Bronchial epithelial cell (primary cell): Measurements from ENCODE around the gene LPCAT4. TPM values are rescaled to one million over a fixed set of nuclear protein-coding genes. Genes with fewer than 3 reads are reported as not detected.

Experiments used
- DNase-seq: peaks from one replicate; pipeline ENCODE4 v3.0.0-alpha.2; 2010; ENCODE audit warnings: low read depth
- FAIRE-seq: peaks from 2 replicates; lab custom pipeline; 2011; peaks lifted over from hg19 to GRCh38; lab: Jason Lieb, UNC
- H3K27me3 ChIP-seq: 2 replicates; pipeline ENCODE4 v1.5.1; 2011; ENCODE audit warnings: low read length; ENCODE audit not compliant: control insufficient read depth, insufficient read depth
- H3K36me3 ChIP-seq: 2 replicates; pipeline ENCODE4 v1.5.1; 2011; ENCODE audit warnings: low read length; ENCODE audit not compliant: control insufficient read depth, insufficient read depth
- H3K4me3 ChIP-seq: 2 replicates; pipeline ENCODE4 v1.5.1; 2011; ENCODE audit warnings: mild to moderate bottlenecking, low read depth, low read length, control low read depth
- CTCF ChIP-seq: IDR thresholded peaks from 2 replicates; pipeline ENCODE4 v1.5.1; 2011; ENCODE audit warnings: mild to moderate bottlenecking, moderate library complexity, low read length, control low read depth, inconsistent platforms; ENCODE audit not compliant: insufficient read depth, severe bottlenecking
- total RNA-seq: library from RNA; depleted of rRNA; stranded (reverse); fragments of >200 nt; gene quantifications from 2 replicates; pipeline ENCODE4 v1.2.1, GENCODE V29; 2014

LPCAT4 gene
- total RNA-seq, 1 donor from 2014 or later: 6.1 TPM

GRCh38 chr15:34311563-34311962 lies 55.4 kb downstream of the LPCAT4 start:
- no peak for FAIRE-seq
- Histone ChIP-seq H3K27me3 (no peaks in the 10 kb centered on the region), H3K36me3 (no peaks in the 10 kb centered on the region), H3K4me3 (no peak overlapping the region)
- no peak for DNase-seq
- no peak for TF ChIP-seq CTCF

Other genes starting within 250 kb of the LPCAT4 start
- gene KATNBL1, start 157.1 kb downstream of the LPCAT4 start, total RNA-seq: 44.0 and 52.1 TPM in 2 replicates
- gene EMC4, start 142.2 kb downstream of the LPCAT4 start, total RNA-seq: 134 and 213 TPM in 2 replicates
- 24.5 and 28.8 TPM in 2 replicates for gene SLC12A6, start 29.4 kb downstream of the LPCAT4 start, total RNA-seq
- 168 and 187 TPM in 2 replicates for gene NOP10, start 24.1 kb downstream of the LPCAT4 start, total RNA-seq
- gene NUTM1, start 23.9 kb downstream of the LPCAT4 start, total RNA-seq: not detected in 2 replicates
- 32.0 and 32.6 TPM in 2 replicates for gene GOLGA8A, start 70.6 kb upstream of the LPCAT4 start, total RNA-seq
- 31.2 and 48.7 TPM in 2 replicates for gene GOLGA8B, start 216.5 kb upstream of the LPCAT4 start, total RNA-seq